Pancreas (tissue), 10 donors: ENCODE measurements around the gene CHID1. TPM values are rescaled to one million over a fixed set of nuclear protein-coding genes. Genes with fewer than 3 reads are reported as not detected.

Experiments used
- ATAC-seq, 4 donors: fragments of 200-7000 bp; cut with Tn5 transposase; one replicate each; pipeline versions ENCODE4 v1.8.0 to v1.9.1; 2020; ENCODE audit warnings: mild to moderate bottlenecking in 4 of 4, moderate library complexity in 4 of 4
- DNase-seq, 6 donors: peaks; one replicate each; pipeline ENCODE4 v3.0.0-alpha.2; 2020
- FAIRE-seq: peaks from 2 replicates; lab custom pipeline; 2012; peaks lifted over from hg19 to GRCh38; lab: Jason Lieb, UNC
- H3K27ac ChIP-seq, 4 donors: fragments of 200-600 bp; sonication (generic); 1 replicate in 3 of 4; 2 replicates in 1 of 4; pipeline versions ENCODE4 v1.5.0 to v1.8.0; 2020
- H3K27me3 ChIP-seq, 4 donors: fragments of 200-600 bp; one replicate each; pipeline ENCODE4 v1.8.0; 2021
- H3K36me3 ChIP-seq, 3 donors: fragments of 200-600 bp; sonication (generic) in 1 of 3; one replicate each; pipeline versions ENCODE4 v1.5.0 to v1.8.0; 2020 to 2021
- H3K4me1 ChIP-seq, 3 donors: fragments of 200-600 bp; one replicate each; pipeline ENCODE4 v1.8.0; 2021
- H3K4me3 ChIP-seq, 4 donors: fragments of 200-600 bp; sonication (generic) in 2 of 4; one replicate each; pipeline versions ENCODE4 v1.5.0 to v1.8.0; 2020 to 2021
- H3K9me3 ChIP-seq, 4 donors: fragments of 200-600 bp; one replicate each; pipeline ENCODE4 v1.8.0; 2021
- CTCF ChIP-seq, 4 donors: fragments of 200-600 bp; sonication (generic) in 3 of 4; IDR thresholded peaks; one replicate each; pipeline versions ENCODE4 v1.5.0 to v1.8.0; 2021; ENCODE audit warnings: antibody characterized with exemption in 4 of 4
- WGBS, 2 donors: extraction: QIAGEN DNeasy Blood & Tissue Kit; methylation state at CpG; one replicate each; pipeline ENCODE4 v1.1.7; 2013; 5-methylcytosine and 5-hydroxymethylcytosine counted together
- intact Hi-C, 3 donors: fragments of 100-400 bp; cut with DNase I; formaldehyde crosslinking; loops; one replicate each; pipeline versions ENCODE4 v1.11.1 to v1.14.2; 2022
- polyA plus RNA-seq, 2 donors: library from polyadenylated mRNA; stranded (reverse); fragments of 200-250 nt; gene quantifications; one replicate each; pipeline ENCODE4 v1.2.3, GENCODE V29; 2013
- total RNA-seq, 6 donors: library from RNA; stranded (reverse); fragmentation: NEBNext Ultra II Directional in 4 of 6; extraction: Animal tissue kit (Norgen Biotek cat#: 25700) in 4 of 6; gene quantifications; one replicate each; pipeline versions ENCODE4 v1.2.1 to v1.2.4, GENCODE V29; 2021 to 2023
- donor health status: healthy with polysubstance abuse.
- donor health status: DM: no; HTN: no; CAD: no; lungs with moderate emphysema.
- donor health status: DM: no; HTN: no; CAD: no.
- donor health status: control.
- donor health status: control.
- donor health status: Bipolar disorder and iron deficiency.
- donor health status: DM: yes; HTN: yes; CAD: no.
- donor health status: DM: no; HTN: no; CAD: no.
- donor health status: DM: no; HTN: no; CAD: no.
- donor health status: DM: yes; HTN: yes; CAD: no.

Gene CHID1
- total and polyA plus RNA-seq, 8 donors, result 41.7 to 86.0 (median 62.1) TPM

GRCh38 chr11:952406-953385 is 42.1 kb upstream of the CHID1 start:
- Histone ChIP-seq H3K27me3 (no peaks in the 10 kb centered on the region), H3K27ac (peak overlapping the region; percentile 57 to 79 (median 71)), H3K36me3 (no peaks in the 10 kb centered on the region), H3K4me3 (peak overlapping the region in 1 of 4 donors; percentile 20), H3K9me3 (no peaks in the 10 kb centered on the region), H3K4me1 (peaks cover 8 to 43% (median 38%) of the 10 kb centered on the region in 3 donors)
- ATAC-seq (peak; percentile 91 to 95 (median 94)), DNase-seq (peak in 5 of 6 donors; percentile 64 to 87 (median 79)), FAIRE-seq (no peak)
- no peak for TF ChIP-seq CTCF (IDR thresholded peaks at IDR 0.05)
- 30 to 35% methylated on average over 18 of the region's 18 CpGs for WGBS, 2 donors
- intact Hi-C loops, result no loop called here

GRCh38 chr11:951507-951906 is 40.9 kb upstream of the CHID1 start:
- Histone ChIP-seq H3K36me3 (no peaks in the 10 kb centered on the region), H3K27ac (peak overlapping the region; percentile 39 to 79 (median 71)), H3K27me3 (no peaks in the 10 kb centered on the region), H3K4me3 (no peak overlapping the region), H3K9me3 (no peaks in the 10 kb centered on the region), H3K4me1 (peaks cover 8 to 40% (median 38%) of the 10 kb centered on the region in 3 donors)
- TF ChIP-seq CTCF (IDR thresholded peaks at IDR 0.05), result no peak
- ATAC-seq, result no peak
- intact Hi-C loops, result no loop called here
- DNase-seq, result no peak
- no peak for FAIRE-seq
- 82 to 87% methylated on average over 9 of the region's 9 CpGs for WGBS, 2 donors

- no peaks in the 10 kb centered on the region for H3K9me3 ChIP-seq
- no peak overlapping the region for H3K4me3 ChIP-seq
- no peaks in the 10 kb centered on the region for H3K27me3 ChIP-seq
- no peak for DNase-seq
- FAIRE-seq, result no peak
- no peak for TF ChIP-seq CTCF (IDR thresholded peaks at IDR 0.05)
- intact Hi-C loops, result no loop called here
- ATAC-seq, result no peak
- peaks cover 0 to 3% (median 0%) of the 10 kb centered on the region in 3 donors for H3K36me3 ChIP-seq
- H3K27ac ChIP-seq, result no peak overlapping the region
- peaks cover 9 to 12% (median 10%) of the 10 kb centered on the region in 3 donors for H3K4me1 ChIP-seq
- 77 to 79% methylated on average over 4 of the region's 4 CpGs for WGBS, 2 donors
Observed at GRCh38 chr11:947744-948143, 37.1 kb upstream of the CHID1 start.

- WGBS, 2 donors, result 64 to 75% methylated on average over 9 of the region's 9 CpGs
- TF ChIP-seq CTCF (IDR thresholded peaks at IDR 0.05), result no peak
- no peak overlapping the region for H3K27ac ChIP-seq
- H3K9me3 ChIP-seq, result no peaks in the 10 kb centered on the region
- intact Hi-C loops, result no loop called here
- H3K4me3 ChIP-seq, result no peak overlapping the region
- H3K4me1 ChIP-seq, result peaks cover 0 to 13% (median 0%) of the 10 kb centered on the region in 3 donors
- H3K27me3 ChIP-seq, result no peaks in the 10 kb centered on the region
- H3K36me3 ChIP-seq, result peaks cover 0 to 3% (median 0%) of the 10 kb centered on the region in 3 donors
- no peak for FAIRE-seq
- peak in 3 of 4 donors; percentile 54 to 80 (median 78) for ATAC-seq
- peak in 2 of 6 donors; percentile 4 to 18 for DNase-seq
Observed at GRCh38 chr11:945986-946385, 35.4 kb upstream of the CHID1 start.
